ENCODE measurements around the gene TCF7L2.

Gene TCF7L2

DNA sequence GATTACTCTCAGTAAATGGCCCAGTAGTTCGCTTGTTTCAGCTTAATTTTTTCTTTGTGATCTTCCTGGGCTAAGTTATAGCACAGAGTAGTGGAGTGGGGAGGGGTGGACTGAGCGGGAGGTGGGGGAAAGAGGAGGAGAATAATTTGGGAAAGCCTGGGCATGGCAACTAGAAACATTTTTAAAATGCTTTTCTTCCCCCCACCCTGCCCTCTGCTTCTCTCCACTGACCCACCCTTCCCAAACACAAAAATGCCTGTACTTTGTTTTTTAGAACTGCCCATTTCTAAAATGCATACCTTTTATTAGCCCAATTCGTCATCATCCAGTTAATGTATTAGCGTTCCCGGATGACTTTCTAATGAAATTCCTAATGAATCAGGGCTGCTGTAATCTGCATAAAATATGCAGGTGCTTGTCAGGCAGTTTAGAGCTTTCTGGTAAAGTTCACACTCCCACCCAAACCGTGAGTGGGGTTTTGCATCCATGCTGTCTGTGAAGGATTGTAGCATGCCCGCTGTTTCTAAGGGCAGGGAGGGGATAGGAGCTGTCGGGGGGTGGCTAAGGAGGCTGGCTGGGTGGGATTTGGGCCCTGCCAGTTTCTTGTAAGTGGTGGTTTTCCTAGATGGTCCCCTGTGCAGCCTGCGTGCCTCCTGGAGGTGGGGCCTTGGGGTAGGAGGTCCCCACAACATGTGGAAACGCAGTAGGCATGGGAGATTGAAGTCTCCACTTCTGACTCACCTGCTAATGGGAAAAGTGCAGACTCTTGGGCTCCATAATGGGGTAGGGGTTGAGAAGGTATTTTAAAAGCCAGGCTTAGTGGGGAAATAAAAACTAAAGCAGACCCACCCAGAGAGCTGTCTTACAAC, 190.3 kb downstream of the TCF7L2 start:
- TF ChIP-seq, protein P1, sequence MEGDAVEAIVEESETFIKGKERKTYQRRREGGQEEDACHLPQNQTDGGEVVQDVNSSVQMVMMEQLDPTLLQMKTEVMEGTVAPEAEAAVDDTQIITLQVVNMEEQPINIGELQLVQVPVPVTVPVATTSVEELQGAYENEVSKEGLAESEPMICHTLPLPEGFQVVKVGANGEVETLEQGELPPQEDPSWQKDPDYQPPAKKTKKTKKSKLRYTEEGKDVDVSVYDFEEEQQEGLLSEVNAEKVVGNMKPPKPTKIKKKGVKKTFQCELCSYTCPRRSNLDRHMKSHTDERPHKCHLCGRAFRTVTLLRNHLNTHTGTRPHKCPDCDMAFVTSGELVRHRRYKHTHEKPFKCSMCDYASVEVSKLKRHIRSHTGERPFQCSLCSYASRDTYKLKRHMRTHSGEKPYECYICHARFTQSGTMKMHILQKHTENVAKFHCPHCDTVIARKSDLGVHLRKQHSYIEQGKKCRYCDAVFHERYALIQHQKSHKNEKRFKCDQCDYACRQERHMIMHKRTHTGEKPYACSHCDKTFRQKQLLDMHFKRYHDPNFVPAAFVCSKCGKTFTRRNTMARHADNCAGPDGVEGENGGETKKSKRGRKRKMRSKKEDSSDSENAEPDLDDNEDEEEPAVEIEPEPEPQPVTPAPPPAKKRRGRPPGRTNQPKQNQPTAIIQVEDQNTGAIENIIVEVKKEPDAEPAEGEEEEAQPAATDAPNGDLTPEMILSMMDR (IDR thresholded peaks at IDR 0.05; ENCODE audit: low read length) = no peak
- TF ChIP-seq EZH2 (IDR thresholded peaks at IDR 0.05; ENCODE audit: borderline replicate concordance, low read length) = no peak
- no peaks in the 10 kb centered on the region for H4K20me1 ChIP-seq (ENCODE audit: insufficient read depth, low read length)
- no peaks in the 10 kb centered on the region for H3K27me3 ChIP-seq (ENCODE audit: insufficient read depth, low read length)
- H2AFZ ChIP-seq (ENCODE audit: low read length) = no peak overlapping the region
- H3F3A ChIP-seq (ENCODE audit: insufficient read depth, low read length) = no peaks in the 10 kb centered on the region
- no peak overlapping the region for H3K9ac ChIP-seq (ENCODE audit: low read length)
- H3K4me1 ChIP-seq (ENCODE audit: insufficient read depth, low read length, severe bottlenecking) = no peaks in the 10 kb centered on the region
- H3K9me2 ChIP-seq (ENCODE audit: low read depth, low read length) = no peaks in the 10 kb centered on the region
- peaks cover 32% of the 10 kb centered on the region for H3K36me3 ChIP-seq (ENCODE audit: insufficient read depth, low read length)
- no peak overlapping the region for H3K4me2 ChIP-seq (ENCODE audit: low read length)
- no peak overlapping the region for H3K27ac ChIP-seq (ENCODE audit: low read depth, low read length, poor library complexity, severe bottlenecking)
- no peaks in the 10 kb centered on the region for H3K9me3 ChIP-seq (ENCODE audit: low read length)
- no peak overlapping the region for H3K4me3 ChIP-seq (ENCODE audit: low read depth, low read length, poor library complexity, severe bottlenecking)
- no peaks in the 10 kb centered on the region for H3K79me2 ChIP-seq (ENCODE audit: insufficient read depth, low read length)

DNA sequence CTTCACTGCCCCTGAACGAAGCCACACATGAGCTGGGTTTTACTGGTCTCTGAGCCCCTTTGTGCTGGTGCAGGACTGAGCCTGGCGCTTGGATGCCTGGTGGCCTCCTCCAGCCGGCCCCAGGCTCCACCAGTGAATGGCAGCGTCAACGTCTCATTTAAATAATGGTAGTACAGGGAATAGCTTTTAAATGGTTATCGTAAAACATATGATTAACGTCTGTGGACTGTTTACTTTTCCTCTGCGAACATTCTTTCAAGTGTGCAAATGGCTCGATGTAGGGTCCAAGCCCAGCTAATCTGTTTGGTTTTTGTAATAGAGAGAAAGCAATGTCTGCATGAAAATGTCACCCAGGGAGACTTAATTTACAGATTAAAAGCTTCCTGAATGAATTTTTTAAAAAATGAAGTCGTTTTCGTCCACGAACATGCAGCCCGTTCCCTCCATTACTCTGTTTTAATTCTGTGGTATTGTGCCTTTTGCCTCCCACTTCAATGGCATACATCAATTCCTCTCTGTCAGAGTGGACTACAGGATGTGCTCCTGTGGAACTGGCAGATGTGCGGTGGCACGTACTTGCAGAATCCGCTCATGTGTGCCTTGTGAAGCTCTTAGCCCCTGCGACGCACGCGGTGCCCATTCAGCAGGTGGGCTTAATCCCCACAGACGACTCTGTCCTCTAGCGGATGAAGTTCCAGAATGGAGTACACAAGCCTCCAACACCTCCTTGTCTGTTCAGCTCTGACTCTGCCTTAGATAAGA, 192.7 kb downstream of the TCF7L2 start:
- Histone ChIP-seq H3K4me3 (ENCODE audit: low read depth, low read length, poor library complexity, severe bottlenecking) (no peak overlapping the region), H3K9me2 (ENCODE audit: low read depth, low read length) (no peaks in the 10 kb centered on the region), H3K36me3 (ENCODE audit: insufficient read depth, low read length) (peaks cover 51% of the 10 kb centered on the region)

DNA sequence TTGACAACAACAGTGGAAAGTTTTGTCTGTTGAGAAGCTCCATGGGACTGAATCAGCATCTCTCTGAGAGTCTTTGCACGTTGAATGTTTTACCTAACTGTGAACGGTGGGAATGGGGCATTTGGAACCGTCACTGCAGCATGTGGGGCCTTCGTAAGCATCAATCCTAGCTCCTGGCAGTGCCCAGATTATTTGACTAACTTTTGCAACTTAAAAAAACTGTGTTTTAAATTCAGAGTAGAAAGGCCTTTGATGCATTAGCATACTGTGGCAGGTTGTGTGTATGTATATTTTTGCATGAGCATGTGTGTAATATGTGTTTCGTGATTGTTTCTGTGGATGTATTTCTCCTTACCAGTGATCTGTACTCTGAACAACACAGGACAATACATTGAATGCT, 194.5 kb downstream of the TCF7L2 start:
- Histone ChIP-seq H2AFZ (ENCODE audit: low read length) (no peak overlapping the region), H3K9me3 (ENCODE audit: low read length) (no peaks in the 10 kb centered on the region), H3K79me2 (ENCODE audit: insufficient read depth, low read length) (no peaks in the 10 kb centered on the region), H3F3A (ENCODE audit: insufficient read depth, low read length) (no peaks in the 10 kb centered on the region), H3K27ac (ENCODE audit: low read depth, low read length, poor library complexity, severe bottlenecking) (no peak overlapping the region), H3K4me3 (ENCODE audit: low read depth, low read length, poor library complexity, severe bottlenecking) (no peak overlapping the region), H3K9me2 (ENCODE audit: low read depth, low read length) (no peaks in the 10 kb centered on the region), H3K4me2 (ENCODE audit: low read length) (no peak overlapping the region), H3K9ac (ENCODE audit: low read length) (no peak overlapping the region), H4K20me1 (ENCODE audit: insufficient read depth, low read length) (no peaks in the 10 kb centered on the region), H3K4me1 (ENCODE audit: insufficient read depth, low read length, severe bottlenecking) (no peaks in the 10 kb centered on the region), H3K36me3 (ENCODE audit: insufficient read depth, low read length) (peaks cover 67% of the 10 kb centered on the region), H3K27me3 (ENCODE audit: insufficient read depth, low read length) (no peaks in the 10 kb centered on the region)
- no peak for TF ChIP-seq EZH2 (IDR thresholded peaks at IDR 0.05; ENCODE audit: borderline replicate concordance, low read length)
- TF ChIP-seq, protein P1 (IDR thresholded peaks at IDR 0.05; ENCODE audit: low read length) = no peak

More for the DNA sequence above, 192.7 kb downstream of the TCF7L2 start:
- no peak overlapping the region for H3K27ac ChIP-seq (ENCODE audit: low read depth, low read length, poor library complexity, severe bottlenecking)
- H3K27me3 ChIP-seq (ENCODE audit: insufficient read depth, low read length) = no peaks in the 10 kb centered on the region
- H3K79me2 ChIP-seq (ENCODE audit: insufficient read depth, low read length) = no peaks in the 10 kb centered on the region
- no peaks in the 10 kb centered on the region for H3K9me3 ChIP-seq (ENCODE audit: low read length)
- no peak overlapping the region for H2AFZ ChIP-seq (ENCODE audit: low read length)
- no peak overlapping the region for H3K4me2 ChIP-seq (ENCODE audit: low read length)
- H3F3A ChIP-seq (ENCODE audit: insufficient read depth, low read length) = no peaks in the 10 kb centered on the region
- no peaks in the 10 kb centered on the region for H4K20me1 ChIP-seq (ENCODE audit: insufficient read depth, low read length)
- H3K9ac ChIP-seq (ENCODE audit: low read length) = no peak overlapping the region
- TF ChIP-seq, protein P1 (IDR thresholded peaks at IDR 0.05; ENCODE audit: low read length) = no peak
- no peak for TF ChIP-seq EZH2 (IDR thresholded peaks at IDR 0.05; ENCODE audit: borderline replicate concordance, low read length)
- H3K4me1 ChIP-seq (ENCODE audit: insufficient read depth, low read length, severe bottlenecking) = no peaks in the 10 kb centered on the region
